Skin of body (tissue), 2 donors: ENCODE measurements around the gene S100G. TPM values are rescaled to one million over a fixed set of nuclear protein-coding genes. Genes with fewer than 3 reads are reported as not detected.
"Not testable (repeated sequence)": the region's sequence is repeated elsewhere in the genome, so short reads cannot be mapped to it uniquely, and the experiment has no call there.

ENCODE experiments used
- DNase-seq: peaks from one replicate; lab custom pipeline; 2025; lab: John Stamatoyannopoulos, UW
- total RNA-seq: library from RNA; depleted of rRNA; stranded (reverse); fragments of >200 nt; gene quantifications from one replicate; pipeline ENCODE4 v1.2.3, GENCODE V29; 2014

S100G gene
- not detected for total RNA-seq

- no peak for DNase-seq
Measured at GRCh38 chrX:16649858-16650257, at the start of gene S100G. S100G (plus strand) TSS chrX:16650158; CDS start chrX:16651007, 849 bp downstream.

GRCh38 chrX:16601885-16602284 lies 48.1 kb upstream of the S100G start:
- DNase-seq: no peak

GRCh38 chrX:16603235-16603634 lies 46.7 kb upstream of the S100G start:
- not testable (repeated sequence) for DNase-seq

GRCh38 chrX:16603822-16604221 lies 46.1 kb upstream of the S100G start:
- DNase-seq: no peak

- no peak for DNase-seq
Measured at GRCh38 chrX:16604337-16604736, 45.6 kb upstream of the S100G start.

- DNase-seq: no peak
Measured at GRCh38 chrX:16606142-16606720, 43.7 kb upstream of the S100G start.

- no peak for DNase-seq
Measured at GRCh38 chrX:16610121-16610621, 39.8 kb upstream of the S100G start.

- not testable (repeated sequence) for DNase-seq
Measured at GRCh38 chrX:16610654-16611053, 39.3 kb upstream of the S100G start.

GRCh38 chrX:16612257-16612897 lies 37.6 kb upstream of the S100G start:
- DNase-seq: no peak

GRCh38 chrX:16617382-16617781 lies 32.6 kb upstream of the S100G start:
- no peak for DNase-seq

- no peak for DNase-seq
Measured at GRCh38 chrX:16618422-16618821, 31.5 kb upstream of the S100G start.

- no peak for DNase-seq
Measured at GRCh38 chrX:16619024-16619423, 30.9 kb upstream of the S100G start.

GRCh38 chrX:16628511-16628910 lies 21.4 kb upstream of the S100G start:
- not testable (repeated sequence) for DNase-seq

- DNase-seq: no peak
Measured at GRCh38 chrX:16628946-16629595, 20.9 kb upstream of the S100G start.

GRCh38 chrX:16629909-16630308 lies 20.0 kb upstream of the S100G start:
- no peak for DNase-seq

- DNase-seq: no peak
Measured at GRCh38 chrX:16633754-16634153, 16.2 kb upstream of the S100G start.

GRCh38 chrX:16635040-16635439 lies 14.9 kb upstream of the S100G start:
- no peak for DNase-seq

- no peak for DNase-seq
Measured at GRCh38 chrX:16635596-16635995, 14.4 kb upstream of the S100G start.

- DNase-seq: no peak
Measured at GRCh38 chrX:16638533-16638932, 11.4 kb upstream of the S100G start.

GRCh38 chrX:16639966-16640365 lies 10.0 kb upstream of the S100G start:
- no peak for DNase-seq

GRCh38 chrX:16640823-16641222 lies 9.1 kb upstream of the S100G start:
- no peak for DNase-seq

GRCh38 chrX:16643176-16643575 lies 6.8 kb upstream of the S100G start:
- DNase-seq: no peak
